GM18498 (cell line): ENCODE results near the gene ZNF319.
"Not testable (repeated sequence)": the region's sequence is repeated elsewhere in the genome, so short reads cannot be mapped to it uniquely, and the experiment has no call there.

Experiments
- ATAC-seq: cut with Tn5 transposase; IDR thresholded peaks from one replicate; pipeline ENCODE4 v1.9.1; 2021; ENCODE audit warnings: mild to moderate bottlenecking, moderate library complexity; ENCODE audit not compliant: unreplicated experiment

The ZNF319 gene

GRCh38 chr16:57979006-57979585, 21.4 kb downstream of the ZNF319 start:
- ATAC-seq: no peak

GRCh38 chr16:57978070-57978465, 22.4 kb downstream of the ZNF319 start:
- ATAC-seq: not testable (repeated sequence)

- no peak for ATAC-seq
These were observed 22.9 kb downstream of the ZNF319 start for GRCh38 chr16:57977418-57978069.

- no peak for ATAC-seq
These were observed 24.1 kb downstream of the ZNF319 start for GRCh38 chr16:57976331-57976796.

- ATAC-seq: no peak
These were observed 28.2 kb downstream of the ZNF319 start for GRCh38 chr16:57972306-57972705.

- ATAC-seq: no peak
These were observed 28.6 kb downstream of the ZNF319 start for GRCh38 chr16:57971848-57972247.

GRCh38 chr16:57970970-57971369, 29.5 kb downstream of the ZNF319 start, which contains the start of gene CNGB1:
CNGB1 (minus strand) TSS chr16:57971128; CDS start chr16:57967286, 3,842 bp downstream.
- no peak for ATAC-seq

GRCh38 chr16:57970319-57970718, 30.2 kb downstream of the ZNF319 start:
- ATAC-seq: no peak

- no peak for ATAC-seq
These were observed 30.9 kb downstream of the ZNF319 start for GRCh38 chr16:57969451-57970123.

GRCh38 chr16:57967916-57968315, 32.6 kb downstream of the ZNF319 start:
- no peak for ATAC-seq

- ATAC-seq: no peak
These were observed 33.5 kb downstream of the ZNF319 start for GRCh38 chr16:57966986-57967385.

- no peak for ATAC-seq
These were observed 34.2 kb downstream of the ZNF319 start for GRCh38 chr16:57966204-57966771.

GRCh38 chr16:57964157-57964700, 36.2 kb downstream of the ZNF319 start:
- no peak for ATAC-seq

GRCh38 chr16:57962756-57963155, 37.7 kb downstream of the ZNF319 start:
- no peak for ATAC-seq

- no peak for ATAC-seq
These were observed 38.4 kb downstream of the ZNF319 start for GRCh38 chr16:57962046-57962445.

- no peak for ATAC-seq
These were observed 38.9 kb downstream of the ZNF319 start for GRCh38 chr16:57961538-57961937.

GRCh38 chr16:57960826-57961472, 39.5 kb downstream of the ZNF319 start:
- no peak for ATAC-seq

- ATAC-seq: no peak
These were observed 40.2 kb downstream of the ZNF319 start for GRCh38 chr16:57960310-57960709.

GRCh38 chr16:57959804-57960203, 40.7 kb downstream of the ZNF319 start:
- ATAC-seq: no peak

- no peak for ATAC-seq
These were observed 41.4 kb downstream of the ZNF319 start for GRCh38 chr16:57959121-57959520.

- ATAC-seq: no peak
These were observed 41.9 kb downstream of the ZNF319 start for GRCh38 chr16:57958544-57958943.
